Loucy (cell line): Measurements from ENCODE around the gene PTPN5.

Experiments used
- EZH2phosphoT487 ChIP-seq: fragments of 200-600 bp; IDR thresholded peaks from 2 replicates; pipeline ENCODE4 v1.6.1; 2018; ENCODE audit warnings: antibody characterized with exemption, mild to moderate bottlenecking, moderate library complexity, borderline replicate concordance
- TF ChIP-seq, protein P1 (sequence below): fragments of 200-600 bp; sonication (generic); conservative IDR thresholded peaks from 2 replicates; pipeline ENCODE4 v1.5.1; 2014; ENCODE audit warnings: mild to moderate bottlenecking, antibody characterized with exemption, low read length

DNA sequence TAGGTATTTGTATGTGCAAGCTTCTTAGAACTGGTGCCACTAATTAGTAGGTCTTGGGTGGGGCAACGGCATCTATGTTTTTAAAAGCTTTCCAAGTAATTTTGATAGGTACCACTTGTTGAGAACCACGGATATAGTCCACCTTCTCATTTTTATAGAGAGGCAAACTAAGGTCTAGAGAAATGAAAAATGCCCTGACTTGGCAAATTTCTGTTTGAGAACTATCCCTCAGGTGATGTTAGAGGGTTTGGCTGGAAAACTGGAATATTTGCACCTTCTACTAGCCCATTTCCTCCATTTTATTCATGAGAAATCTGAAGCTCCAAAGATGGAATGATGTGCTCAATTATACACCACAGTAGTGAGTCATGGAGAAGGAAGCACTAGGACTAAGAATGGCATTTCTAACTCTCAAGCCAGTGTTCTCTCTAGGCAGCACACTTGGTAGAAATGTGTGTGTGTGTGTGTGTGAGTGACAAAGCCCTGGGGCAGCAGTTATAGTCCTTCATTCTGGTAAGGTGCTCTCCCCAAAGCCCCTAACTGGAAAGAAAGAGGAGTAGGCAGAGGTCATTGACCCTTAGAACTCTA, 94.9 kb downstream of the PTPN5 start:
- TF ChIP-seq, protein P1, sequence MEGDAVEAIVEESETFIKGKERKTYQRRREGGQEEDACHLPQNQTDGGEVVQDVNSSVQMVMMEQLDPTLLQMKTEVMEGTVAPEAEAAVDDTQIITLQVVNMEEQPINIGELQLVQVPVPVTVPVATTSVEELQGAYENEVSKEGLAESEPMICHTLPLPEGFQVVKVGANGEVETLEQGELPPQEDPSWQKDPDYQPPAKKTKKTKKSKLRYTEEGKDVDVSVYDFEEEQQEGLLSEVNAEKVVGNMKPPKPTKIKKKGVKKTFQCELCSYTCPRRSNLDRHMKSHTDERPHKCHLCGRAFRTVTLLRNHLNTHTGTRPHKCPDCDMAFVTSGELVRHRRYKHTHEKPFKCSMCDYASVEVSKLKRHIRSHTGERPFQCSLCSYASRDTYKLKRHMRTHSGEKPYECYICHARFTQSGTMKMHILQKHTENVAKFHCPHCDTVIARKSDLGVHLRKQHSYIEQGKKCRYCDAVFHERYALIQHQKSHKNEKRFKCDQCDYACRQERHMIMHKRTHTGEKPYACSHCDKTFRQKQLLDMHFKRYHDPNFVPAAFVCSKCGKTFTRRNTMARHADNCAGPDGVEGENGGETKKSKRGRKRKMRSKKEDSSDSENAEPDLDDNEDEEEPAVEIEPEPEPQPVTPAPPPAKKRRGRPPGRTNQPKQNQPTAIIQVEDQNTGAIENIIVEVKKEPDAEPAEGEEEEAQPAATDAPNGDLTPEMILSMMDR: no peak
- TF ChIP-seq EZH2phosphoT487: no peak
